K562 (cell line): Measurements from ENCODE around the gene ARHGAP25. TPM values are rescaled to one million over a fixed set of nuclear protein-coding genes. Genes with fewer than 3 reads are reported as not detected.

Experiments
- ATAC-seq: fragments of 200-7000 bp; cut with Tn5 transposase; 3 replicates; pipeline ENCODE4 v1.9.1; 2020; ENCODE audit warnings: moderate library complexity
- BruUV-seq: library from RNA; stranded (reverse); fragments of 400-500 nt; replicated peaks from 2 replicates; lab custom pipeline; 2021; lab: Mats Ljungman, UMichigan
- CTCF ChIA-PET: fragments of 300-600 bp; formaldehyde crosslinking; extraction: SDS; loops from one replicate; lab custom pipeline; 2021; ENCODE audit warnings: low intra/inter-chr PET ratio; lab: Yijun Ruan, JAX
- POLR2A ChIA-PET: fragments of 300-600, 350-650 bp; sonication (Branson Sonifier 250); formaldehyde crosslinking; extraction: SDS; loops from one replicate; lab custom pipeline; 2021; ENCODE audit warnings: antibody characterized with exemption, inconsistent platforms; lab: Yijun Ruan, JAX
- DNase-seq, 4 experiments: peaks; one replicate each; pipeline versions ENCODE4 v3.0.0 to v3.0.0-alpha.2; 2011 to 2018; ENCODE audit warnings: low spot score in 3 of 4, mixed read lengths in 3 of 4; ENCODE audit errors: extremely low read depth in 1 of 4
- FAIRE-seq: peaks from 2 replicates; lab custom pipeline; 2011; peaks lifted over from hg19 to GRCh38; lab: Jason Lieb, UNC
- H2AFZ ChIP-seq: 2 replicates; pipeline ENCODE4 v1.6.0; 2011; ENCODE audit warnings: low read depth, low read length, control low read depth, inconsistent platforms
- H3K27ac ChIP-seq: fragments of 200-600 bp; 3 replicates; pipeline ENCODE4 v1.8.0; 2011; ENCODE audit warnings: low read depth, mild to moderate bottlenecking, control low read depth, inconsistent platforms, low read length, moderate library complexity, mixed read lengths; ENCODE audit errors: extremely low read depth
- H3K27me3 ChIP-seq, 2 experiments: fragments of 300-600 bp in 1 of 2; 2 replicates in 1 of 2; 3 replicates in 1 of 2; pipeline versions ENCODE4 v1.6.0 to v1.8.0; 2011; ENCODE audit warnings: inconsistent platforms in 2 of 2, low read length in 2 of 2, mild to moderate bottlenecking in 1 of 2, mixed read lengths in 1 of 2, moderate library complexity in 1 of 2; ENCODE audit not compliant: control insufficient read depth in 2 of 2, insufficient read depth in 2 of 2
- H3K36me3 ChIP-seq: fragments of 300-600 bp; 3 replicates; pipeline ENCODE4 v1.8.0; 2011; ENCODE audit warnings: mild to moderate bottlenecking, low read length, inconsistent platforms; ENCODE audit not compliant: control insufficient read depth, insufficient read depth
- H3K4me1 ChIP-seq, 2 experiments: fragments of 200-600 bp in 1 of 2; replicated peaks in 1 of 2; 2 replicates in 1 of 2; 3 replicates in 1 of 2; pipeline versions ENCODE4 v1.5.1 to v1.8.0; 2011; ENCODE audit warnings: inconsistent platforms in 2 of 2, low read length in 2 of 2, mild to moderate bottlenecking in 1 of 2, mixed read lengths in 1 of 2, moderate library complexity in 1 of 2; ENCODE audit not compliant: control insufficient read depth in 2 of 2, insufficient read depth in 2 of 2
- H3K4me2 ChIP-seq: 2 replicates; pipeline ENCODE4 v1.6.1; 2011; ENCODE audit warnings: low read length, control low read depth, inconsistent platforms, mixed read lengths; ENCODE audit not compliant: insufficient read depth
- H3K4me3 ChIP-seq: fragments of 200-600 bp; sonication (generic), shearing (Covaris generic); 2 replicates; pipeline ENCODE4 v1.5.1; 2016; ENCODE audit warnings: control low read depth, inconsistent platforms
- H3K79me2 ChIP-seq: fragments of 200-600 bp; 3 replicates; pipeline ENCODE4 v1.8.0; 2011; ENCODE audit warnings: low read length, inconsistent platforms; ENCODE audit not compliant: control insufficient read depth, insufficient read depth
- H3K9ac ChIP-seq, 2 experiments: 2 replicates each; pipeline versions ENCODE4 v1.6.0 to v1.6.1; 2011; ENCODE audit warnings: low read depth in 2 of 2, low read length in 2 of 2, control low read depth in 1 of 2, inconsistent platforms in 1 of 2, mild to moderate bottlenecking in 1 of 2, mixed read lengths in 1 of 2; ENCODE audit not compliant: insufficient read depth in 1 of 2
- H3K9me1 ChIP-seq: one replicate; pipeline ENCODE4 v1.6.0; 2011; ENCODE audit warnings: inconsistent platforms, mild to moderate bottlenecking, low read length, moderate library complexity; ENCODE audit not compliant: control insufficient read depth, insufficient read depth
- H3K9me3 ChIP-seq: replicated peaks from 2 replicates; pipeline ENCODE4 v1.5.1; 2011; ENCODE audit warnings: low read depth, low read length, inconsistent platforms; ENCODE audit not compliant: control insufficient read depth, insufficient read depth
- H4K20me1 ChIP-seq: replicated peaks from 2 replicates; pipeline ENCODE4 v1.6.1; 2011; ENCODE audit warnings: low read length, inconsistent platforms, mixed read lengths; ENCODE audit not compliant: control insufficient read depth, insufficient read depth
- ATF3 ChIP-seq, 2 experiments: fragments of 450-650 bp in 1 of 2; sonication (generic) in 1 of 2; formaldehyde crosslinking in 1 of 2; IDR thresholded peaks in 1 of 2; conservative IDR thresholded peaks in 1 of 2; 2 replicates each; pipeline versions ENCODE4 v1.6.1 to v1.8.1; 2016 to 2023; ENCODE audit warnings: mild to moderate bottlenecking in 2 of 2, moderate library complexity in 2 of 2, inconsistent platforms in 1 of 2, missing genetic modification reagents in 1 of 2
- C11orf30 ChIP-seq: fragments of 450-650 bp; IDR thresholded peaks from 2 replicates; pipeline ENCODE4 v1.6.1; 2016; ENCODE audit warnings: low read depth, mild to moderate bottlenecking
- GTF2F1 ChIP-seq: IDR thresholded peaks from 2 replicates; pipeline ENCODE4 v1.6.1; 2011; ENCODE audit warnings: low read depth, low read length, improper control_type of control experiment
- POLR2A ChIP-seq: fragments of 450-650 bp; conservative IDR thresholded peaks from 2 replicates; pipeline ENCODE4 v1.6.1; 2016
- PTBP1 ChIP-seq: fragments of 200-400 bp; formaldehyde crosslinking; IDR thresholded peaks from 2 replicates; pipeline ENCODE4 v1.6.1; 2017; ENCODE audit warnings: low read depth, low read length
- SMARCA5 ChIP-seq: fragments of 450-650 bp; IDR thresholded peaks from 2 replicates; pipeline ENCODE4 v1.6.1; 2016
- SRSF7 ChIP-seq: fragments of 200-400 bp; formaldehyde crosslinking; optimal IDR thresholded peaks from 2 replicates; pipeline ENCODE3; 2017; ENCODE audit warnings: mild to moderate bottlenecking, low read depth, low read length
- STAT6 ChIP-seq: sonication (generic); formaldehyde crosslinking; IDR thresholded peaks from 2 replicates; pipeline ENCODE4 v1.8.1; 2023; ENCODE audit warnings: mild to moderate bottlenecking, missing genetic modification reagents
- TCF7 ChIP-seq: sonication (generic); IDR thresholded peaks from 2 replicates; pipeline ENCODE4 v1.6.1; 2016; ENCODE audit warnings: antibody characterized with exemption, borderline replicate concordance
- ZHX1 ChIP-seq: fragments of 150-350 bp; conservative IDR thresholded peaks from 2 replicates; pipeline ENCODE4 v1.6.1; 2014; ENCODE audit warnings: low read length
- ZNF280A ChIP-seq: fragments of 450-650 bp; IDR thresholded peaks from 2 replicates; pipeline ENCODE4 v1.6.1; 2018; ENCODE audit warnings: mild to moderate bottlenecking, low read depth; ENCODE audit not compliant: partially characterized antibody
- ZNF436 ChIP-seq: fragments of 250-450, 450-650 bp; sonication (Bioruptor Pico); formaldehyde crosslinking; IDR thresholded peaks from 2 replicates; pipeline ENCODE4 v1.7.0; 2020; ENCODE audit warnings: mild to moderate bottlenecking
- ZNF57 ChIP-seq: fragments of 450-650 bp; formaldehyde crosslinking; IDR thresholded peaks from 2 replicates; pipeline ENCODE4 v1.4.0; 2020; ENCODE audit warnings: mild to moderate bottlenecking, moderate library complexity
- WGBS: fragments of 100-300 bp; shearing (Covaris generic); methylation state at CpG from one replicate; pipeline ENCODE4 v1.1.6; 2016; ENCODE audit warnings: low coverage, mixed read lengths; ENCODE audit not compliant: insufficient coverage; ENCODE audit errors: missing lambda C conversion rate; 5-methylcytosine and 5-hydroxymethylcytosine counted together
- in situ Hi-C: fragments of 300-500 bp; cut with MboI; formaldehyde crosslinking; loops from 4 replicates; pipeline ENCODE4 v1.15.0; 2018; ENCODE audit warnings: inconsistent platforms, mixed read lengths
- intact Hi-C: fragments of 100-400 bp; cut with micrococcal nuclease; formaldehyde crosslinking; loops from 2 replicates; pipeline ENCODE4 v1.14.2; 2022
- polyA plus RNA-seq, 8 experiments: library from polyadenylated mRNA; depleted of rRNA in 4 of 8; stranded (reverse) in 5 of 8; unstranded in 3 of 8; fragments of >200 nt; fragmentation: Nextera tagmentation in 2 of 8; fragmentation: Illumina TruSeq in 1 of 8; extraction: Ambion mirVana in 2 of 8; extraction: Trizol in 1 of 8; gene quantifications; 2 replicates each; pipeline versions ENCODE4 v1.2.1 to v1.2.3, GENCODE V29; 2011 to 2014; ENCODE audit warnings: inconsistent platforms in 1 of 8, missing spikeins in 1 of 8
- total RNA-seq, 7 experiments: library from RNA; depleted of rRNA in 6 of 7; stranded (reverse); fragments of >200 nt in 6 of 7; fragmentation: Illumina TruSeq in 2 of 7; extraction: Trizol in 2 of 7; gene quantifications; 2 replicates each; pipeline versions ENCODE4 v1.2.1 to v1.2.3, GENCODE V29; 2011 to 2021; ENCODE audit warnings: low replicate concordance in 1 of 7
- TF ChIP-seq, protein P1 (sequence below): sonication (generic); formaldehyde crosslinking; IDR thresholded peaks from 2 replicates; pipeline ENCODE4 v1.8.1; 2023; ENCODE audit warnings: mild to moderate bottlenecking, missing genetic modification reagents

Gene ARHGAP25
- total and polyA plus RNA-seq, 9 of the 15 experiments (the other 6 are each of a cell fraction or from before 2014, with no cell fraction given): 4.9 to 14.8 (median 10.7) TPM

GRCh38 chr2:68726100-68726499 is 8.5 kb upstream of the ARHGAP25 start:
- ChIA-PET CTCF (no interaction called here), POLR2A (no interaction called here)
- H4K20me1 ChIP-seq: no peaks in the 10 kb centered on the region
- H3K4me3 ChIP-seq: no peak overlapping the region
- no peak overlapping the region for H3K9ac ChIP-seq
- peaks cover 0 to 13% of the 10 kb centered on the region in 2 experiments; a peak in 4 of 5 replicates for H3K4me1 ChIP-seq
- in situ Hi-C loops: no loop called here
- FAIRE-seq: no peak
- no peaks in the 10 kb centered on the region for H3K9me1 ChIP-seq
- no peak overlapping the region for H2AFZ ChIP-seq
- no TSS peak for BruUV-seq
- no peaks in the 10 kb centered on the region for H3K79me2 ChIP-seq
- no peak for DNase-seq
- 45% methylated on average over 6 of the region's 6 CpGs for WGBS
- H3K4me2 ChIP-seq: no peak overlapping the region
- intact Hi-C loops: no loop called here
- H3K36me3 ChIP-seq: no peaks in the 10 kb centered on the region
- no peak overlapping the region for H3K27ac ChIP-seq
- no peaks in the 10 kb centered on the region for H3K9me3 ChIP-seq
- H3K27me3 ChIP-seq: no peaks in the 10 kb centered on the region
- no peak for ATAC-seq
- TF ChIP-seq ZHX1: no peak
- TF ChIP-seq PTBP1: no peak
- no peak for TF ChIP-seq STAT6 (CRISPR knock-in tag)
- no peak for TF ChIP-seq ZNF280A
- TF ChIP-seq TCF7: no peak
- TF ChIP-seq SMARCA5: no peak
- TF ChIP-seq, protein P1, sequence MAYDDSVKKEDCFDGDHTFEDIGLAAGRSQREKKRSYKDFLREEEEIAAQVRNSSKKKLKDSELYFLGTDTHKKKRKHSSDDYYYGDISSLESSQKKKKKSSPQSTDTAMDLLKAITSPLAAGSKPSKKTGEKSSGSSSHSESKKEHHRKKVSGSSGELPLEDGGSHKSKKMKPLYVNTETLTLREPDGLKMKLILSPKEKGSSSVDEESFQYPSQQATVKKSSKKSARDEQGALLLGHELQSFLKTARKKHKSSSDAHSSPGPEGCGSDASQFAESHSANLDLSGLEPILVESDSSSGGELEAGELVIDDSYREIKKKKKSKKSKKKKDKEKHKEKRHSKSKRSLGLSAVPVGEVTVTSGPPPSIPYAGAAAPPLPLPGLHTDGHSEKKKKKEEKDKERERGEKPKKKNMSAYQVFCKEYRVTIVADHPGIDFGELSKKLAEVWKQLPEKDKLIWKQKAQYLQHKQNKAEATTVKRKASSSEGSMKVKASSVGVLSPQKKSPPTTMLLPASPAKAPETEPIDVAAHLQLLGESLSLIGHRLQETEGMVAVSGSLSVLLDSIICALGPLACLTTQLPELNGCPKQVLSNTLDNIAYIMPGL (CRISPR knock-in tag): no peak
- no peak for TF ChIP-seq C11orf30
- TF ChIP-seq ZNF57: no peak
- no peak for TF ChIP-seq POLR2A
- TF ChIP-seq GTF2F1: no peak
- no peak for TF ChIP-seq ZNF436 (CRISPR knock-in tag)
- no peak for TF ChIP-seq ATF3 (IDR thresholded peaks at IDR 0.05)
- no peak for TF ChIP-seq ATF3 (CRISPR knock-in tag; conservative IDR thresholded peaks at IDR 0.05)
- TF ChIP-seq SRSF7: no peak
